ENCODE data around the gene TARDBP.
"Not testable (repeated sequence)": the region's sequence is repeated elsewhere in the genome, so short reads cannot be mapped to it uniquely, and the experiment has no call there.

TARDBP gene

DNA sequence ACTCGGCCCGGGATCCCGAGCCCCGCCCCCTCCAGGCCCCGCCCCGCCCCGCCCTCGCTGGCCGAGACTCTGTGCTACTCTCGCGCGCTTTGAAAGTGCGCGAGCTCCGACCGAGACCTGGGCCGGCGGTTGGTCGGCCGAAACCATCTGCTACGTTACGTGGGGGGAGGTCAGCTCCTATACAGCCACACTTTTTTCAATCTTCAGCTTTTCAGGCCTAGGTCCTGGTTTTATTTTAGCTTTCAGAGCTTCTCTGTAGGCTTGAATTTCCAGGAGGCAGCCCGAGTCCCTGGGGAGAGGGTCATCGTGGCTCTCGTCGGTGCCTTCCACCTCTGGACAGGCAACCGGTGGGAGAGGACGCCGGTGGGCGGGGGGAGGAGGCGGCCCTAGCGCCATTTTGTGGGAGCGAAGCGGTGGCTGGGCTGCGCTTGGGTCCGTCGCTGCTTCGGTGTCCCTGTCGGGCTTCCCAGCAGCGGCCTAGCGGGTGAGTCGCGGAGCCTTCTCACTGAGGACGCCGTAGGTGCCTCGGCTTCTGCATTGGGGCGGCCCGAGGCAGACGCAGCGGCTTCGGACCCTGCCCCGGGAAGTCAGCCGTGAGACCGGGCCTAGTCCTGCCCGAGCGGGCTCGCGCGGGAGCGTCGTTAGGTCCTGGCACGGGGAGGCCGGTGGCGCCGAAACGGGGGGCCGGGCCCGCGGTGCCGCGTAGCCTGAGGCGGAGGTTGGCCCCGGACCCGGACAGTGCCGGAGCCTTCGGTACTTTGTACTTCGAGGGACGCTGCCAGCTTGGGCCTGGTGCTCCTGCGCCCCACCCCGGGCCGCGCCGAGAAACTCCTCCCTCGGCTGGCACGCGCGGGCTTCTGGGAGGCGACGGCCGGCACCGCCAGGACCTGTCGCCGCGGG lies at the start of gene TARDBP:
Gene TARDBP, plus strand, starts transcription at position 395 of the 900 bp plus-strand sequence. CDS start 1,074 bp downstream, outside the sequence.
- in situ Hi-C loops (cut with HindIII; ENCODE audit: low sequenced_read_pairs): no loop called here

DNA sequence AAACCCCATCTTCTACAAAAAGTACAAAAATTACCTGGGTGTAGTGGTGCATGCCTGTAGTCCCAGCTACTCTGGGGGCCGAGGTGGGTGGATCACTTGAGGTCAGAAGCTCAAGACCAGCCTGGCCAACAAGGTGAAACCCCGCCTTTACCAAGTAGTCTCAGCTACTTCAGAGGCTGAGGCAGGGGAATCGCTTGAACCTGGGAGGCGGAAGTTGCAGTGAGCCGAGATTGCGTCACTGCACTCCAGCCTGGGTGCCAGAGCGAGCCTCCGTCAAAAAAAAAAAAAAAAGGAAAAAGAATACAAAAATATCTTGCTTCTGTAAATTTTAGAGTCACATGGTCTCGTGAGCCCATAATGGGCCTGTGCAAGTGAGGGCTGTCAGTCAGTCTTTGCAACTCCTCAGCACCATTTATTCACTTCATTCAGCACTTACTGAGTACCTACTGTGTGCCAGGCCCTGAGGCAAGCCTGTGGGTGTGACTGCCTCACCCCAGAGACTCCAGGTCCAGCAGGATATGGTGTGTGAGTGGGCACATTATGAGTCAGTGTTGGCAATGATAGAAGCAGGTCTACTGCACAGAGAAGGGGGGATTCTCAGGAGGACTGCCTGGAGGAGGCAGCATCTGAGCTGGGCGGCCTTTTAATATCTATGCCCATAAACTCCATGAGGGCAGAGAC lies 46.8 kb upstream of the TARDBP start:
- in situ Hi-C loops (cut with HindIII; ENCODE audit: low sequenced_read_pairs): no loop called here

DNA sequence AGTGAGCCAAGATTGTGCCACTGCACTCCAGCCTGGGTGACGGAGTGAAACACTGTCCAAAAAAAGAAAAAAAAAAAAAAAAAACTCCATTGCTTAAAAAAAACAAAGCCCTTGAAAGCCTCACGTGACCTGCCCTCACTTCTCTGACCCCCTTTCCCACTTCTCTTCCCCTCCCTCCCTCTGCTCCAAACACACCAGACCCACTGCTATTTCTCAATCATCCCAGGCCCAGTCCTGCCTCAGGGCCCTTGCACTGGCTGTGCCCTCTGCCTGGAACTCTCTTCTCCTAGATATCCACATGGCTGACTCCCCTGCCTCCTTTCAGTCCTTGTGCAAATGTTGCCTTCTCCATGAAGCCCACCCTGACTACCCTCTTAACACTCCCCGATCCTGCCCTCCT lies 45.4 kb upstream of the TARDBP start:
- in situ Hi-C loops (cut with HindIII; ENCODE audit: low sequenced_read_pairs): no loop called here

DNA sequence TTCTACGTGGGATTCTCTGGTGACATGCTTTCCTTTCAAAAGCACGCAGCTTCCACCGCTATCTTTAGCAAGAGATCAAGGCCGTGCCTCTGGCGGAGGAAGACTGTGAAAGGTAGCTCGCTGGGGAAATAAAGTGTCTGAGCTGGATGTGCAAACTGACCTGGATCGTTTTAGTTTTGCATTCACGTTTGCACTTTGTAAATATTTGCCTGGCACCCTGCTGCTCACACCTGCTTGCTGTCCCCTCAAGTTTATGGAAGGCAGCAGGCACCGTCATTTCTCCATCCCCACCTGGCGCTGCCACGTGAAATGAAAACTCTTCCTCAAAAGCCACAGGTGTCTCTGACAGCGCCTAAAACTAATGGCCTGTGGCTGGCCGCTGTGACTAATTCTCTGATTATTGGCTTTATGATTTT lies 44.0 kb upstream of the TARDBP start:
- in situ Hi-C loops (cut with HindIII; ENCODE audit: low sequenced_read_pairs): no loop called here

DNA sequence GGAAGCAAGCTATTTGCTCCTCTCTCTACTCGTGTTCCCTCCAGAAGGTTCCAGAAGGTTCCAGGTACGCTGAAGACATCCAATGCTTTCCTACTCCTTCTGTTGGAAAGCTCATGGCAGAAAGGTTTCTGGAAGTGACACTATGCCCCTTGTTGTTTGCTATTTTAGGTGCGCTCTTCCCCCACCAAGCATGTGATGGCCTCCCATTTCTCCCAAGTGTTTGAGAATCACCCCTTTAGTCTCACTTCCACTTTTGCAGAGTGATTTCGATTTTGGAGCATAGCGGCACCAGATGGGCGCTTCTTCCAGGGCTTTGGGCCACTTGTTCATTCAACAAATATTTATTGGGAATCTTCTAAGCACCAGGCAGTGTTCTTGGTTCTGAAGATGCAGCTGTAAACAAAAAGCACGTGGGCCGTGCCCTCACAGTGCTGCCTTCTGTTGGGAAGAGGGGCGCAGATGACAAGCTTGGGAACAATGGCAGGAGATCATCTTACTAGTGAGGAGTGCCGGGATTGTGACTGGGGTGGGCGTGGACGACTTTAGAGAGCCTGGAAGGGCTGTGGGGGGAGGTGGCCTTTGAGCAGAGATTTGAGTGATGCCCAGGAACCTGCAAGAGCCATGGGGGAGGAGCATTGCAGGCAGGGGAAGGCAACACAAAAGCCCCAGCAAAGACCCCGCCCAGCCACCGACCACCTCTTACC lies 43.0 kb upstream of the TARDBP start:
- in situ Hi-C loops (cut with HindIII; ENCODE audit: low sequenced_read_pairs): no loop called here

DNA sequence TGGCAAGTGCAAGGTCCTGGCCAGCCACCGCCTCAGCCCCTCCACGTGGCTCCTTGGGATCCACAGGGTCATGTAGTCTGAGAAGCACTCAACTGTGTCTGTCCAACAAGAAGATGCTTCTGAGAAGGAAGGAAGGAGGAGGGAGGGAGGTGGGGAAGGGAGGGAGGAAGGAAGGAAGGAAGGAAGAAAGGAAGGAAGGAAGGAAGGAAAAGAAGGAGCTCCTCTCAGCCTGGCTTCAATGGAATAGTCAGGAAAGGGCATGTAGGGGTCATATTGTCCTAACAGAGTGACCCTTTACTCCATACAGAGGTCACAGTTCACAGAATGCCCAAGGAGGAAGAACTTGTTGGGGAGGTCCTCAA lies 42.5 kb upstream of the TARDBP start:
- in situ Hi-C loops (cut with HindIII; ENCODE audit: low sequenced_read_pairs): no loop called here

DNA sequence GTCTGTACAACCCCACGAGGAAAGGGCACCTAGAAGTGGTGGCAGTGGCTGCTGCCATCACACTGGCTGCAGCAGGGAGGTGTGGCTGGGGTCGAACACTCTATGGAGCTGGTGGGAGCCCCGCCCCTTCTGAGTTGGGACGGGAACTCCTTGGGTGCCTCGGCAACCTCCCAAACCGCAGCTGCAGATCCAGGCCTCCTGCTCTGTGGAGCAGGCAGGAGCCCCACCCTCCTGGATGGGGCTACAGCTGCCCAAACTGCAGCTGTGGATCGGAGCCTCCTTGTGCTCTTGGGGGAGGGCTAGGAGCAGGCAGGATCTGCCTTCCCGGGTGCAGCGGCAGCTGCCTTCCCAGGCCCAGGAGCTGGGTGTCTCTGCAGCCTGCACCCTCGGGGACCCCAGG lies 38.9 kb upstream of the TARDBP start:
- in situ Hi-C loops (cut with HindIII; ENCODE audit: low sequenced_read_pairs): no loop called here

DNA sequence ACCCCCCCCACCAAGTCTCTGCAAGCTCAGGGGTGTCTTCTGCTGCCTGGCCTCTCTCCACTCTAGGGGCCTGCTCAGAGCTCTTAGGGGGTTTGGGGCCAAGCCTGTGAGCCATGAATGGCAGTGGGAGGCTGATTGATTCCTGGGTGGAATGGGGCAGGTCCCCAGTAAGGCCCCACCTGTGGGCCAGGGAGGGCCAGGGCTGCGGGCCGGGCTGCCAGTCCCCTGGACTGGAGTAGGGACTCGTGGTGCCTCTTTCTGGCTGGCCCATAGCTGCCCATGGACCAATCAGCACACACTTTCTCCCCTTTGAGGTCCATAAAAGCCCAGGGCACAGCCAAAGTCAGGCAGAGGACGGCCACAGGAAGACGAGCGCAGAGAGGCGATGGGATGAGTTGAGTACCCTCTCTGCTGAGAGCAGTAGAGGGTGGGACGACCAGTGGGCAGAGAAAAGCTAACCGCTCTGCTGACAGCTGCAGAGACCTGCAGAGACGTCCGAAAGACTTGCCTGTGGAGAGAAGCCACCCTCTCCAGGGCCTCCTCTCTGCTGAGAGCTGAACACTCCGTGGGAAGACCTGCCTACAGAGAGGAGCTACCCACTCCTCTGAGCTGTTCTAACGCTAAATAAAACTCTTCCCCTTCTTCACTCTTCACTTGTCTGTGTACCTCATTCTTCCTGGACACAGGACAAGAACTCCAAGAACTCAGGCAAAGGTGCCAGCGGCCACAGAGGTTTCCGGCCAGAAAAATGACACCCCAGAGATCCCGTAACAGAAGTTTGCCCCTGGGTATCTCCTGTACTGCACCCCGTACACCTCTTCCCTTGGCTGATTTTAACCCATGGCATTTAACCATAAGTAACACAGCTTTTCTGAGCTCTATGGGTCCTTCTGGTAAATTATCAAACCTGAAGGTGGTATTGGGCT lies 38.2 kb upstream of the TARDBP start:
- in situ Hi-C loops (cut with HindIII; ENCODE audit: low sequenced_read_pairs): no loop called here

DNA sequence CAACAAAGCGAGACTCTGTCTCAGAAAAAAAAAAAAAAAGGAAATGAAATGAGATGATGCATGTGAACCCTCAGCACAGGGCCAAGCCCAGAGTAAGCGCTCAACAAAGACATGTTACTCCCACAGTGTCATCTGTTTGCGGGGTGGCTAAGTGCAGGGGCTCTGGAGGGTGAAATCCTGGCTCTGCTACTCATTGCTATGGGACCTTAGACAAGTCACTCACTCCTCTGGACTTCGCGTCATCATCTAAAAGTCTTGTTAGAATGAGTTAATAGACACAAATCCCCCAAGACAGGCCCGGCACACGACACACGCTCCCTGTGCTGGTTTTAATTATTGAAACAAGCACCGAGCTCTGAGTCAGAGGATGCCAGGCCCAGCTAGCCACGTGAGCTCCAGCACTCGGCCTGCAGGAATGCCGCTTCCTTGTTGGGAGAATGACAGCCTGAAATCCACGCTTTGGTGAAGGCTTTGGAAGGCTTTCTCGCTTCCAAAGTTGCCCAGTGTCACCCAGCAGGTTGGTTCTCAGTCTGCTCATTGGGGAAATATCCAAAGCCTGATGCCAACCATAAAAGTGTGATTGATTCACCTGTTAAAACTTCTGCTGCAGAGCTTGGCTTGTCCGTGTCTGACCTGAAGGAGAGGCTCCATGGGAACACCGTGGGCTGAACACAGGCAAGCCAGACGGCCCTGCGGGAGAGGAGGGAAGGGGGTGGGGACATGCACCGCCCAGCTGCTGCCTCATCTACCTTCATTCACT lies 36.7 kb upstream of the TARDBP start:
- in situ Hi-C loops (cut with HindIII; ENCODE audit: low sequenced_read_pairs): no loop called here

DNA sequence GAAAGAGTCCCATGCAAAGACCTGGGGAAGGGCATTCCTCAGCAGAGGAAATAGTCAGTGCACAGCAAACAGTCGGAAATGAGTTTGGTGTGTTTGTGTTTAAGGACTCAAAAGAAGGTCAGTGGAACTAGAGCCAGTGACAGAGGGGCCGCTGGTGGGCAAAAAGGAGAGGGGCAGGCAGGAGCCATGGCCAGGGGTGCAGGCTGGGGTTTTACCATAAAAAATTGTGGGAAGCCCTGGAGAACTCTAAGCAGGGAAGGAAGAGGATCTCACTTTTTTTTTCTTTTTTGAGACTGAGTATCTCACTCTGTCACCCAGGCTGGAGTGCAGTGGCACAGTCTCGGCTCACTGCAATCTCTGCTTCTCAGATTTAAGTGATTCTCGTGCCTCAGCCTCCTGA lies 33.7 kb upstream of the TARDBP start:
- in situ Hi-C loops (cut with HindIII; ENCODE audit: low sequenced_read_pairs): no loop called here

DNA sequence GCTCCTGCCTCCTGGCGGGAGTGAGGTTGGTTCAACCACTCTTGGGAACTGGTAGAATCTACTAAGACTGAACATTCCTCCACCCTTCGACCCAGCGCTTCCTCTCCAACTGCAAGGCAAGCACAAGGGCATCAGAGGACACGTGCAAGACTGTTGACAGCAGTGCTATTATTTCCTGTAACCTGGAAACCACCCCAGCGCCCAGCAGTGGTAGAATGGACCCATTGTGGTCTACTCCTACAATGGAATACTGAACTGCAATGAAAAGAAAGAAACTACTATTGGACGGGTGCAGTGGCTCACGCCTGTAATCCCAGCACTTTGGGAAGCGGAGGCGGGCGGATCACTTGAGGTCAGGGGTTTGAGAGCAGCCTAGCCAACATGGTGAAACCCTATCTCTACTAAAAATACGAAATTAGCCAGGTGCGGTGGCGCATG lies 33.0 kb upstream of the TARDBP start:
- in situ Hi-C loops (cut with HindIII; ENCODE audit: low sequenced_read_pairs): no loop called here

DNA sequence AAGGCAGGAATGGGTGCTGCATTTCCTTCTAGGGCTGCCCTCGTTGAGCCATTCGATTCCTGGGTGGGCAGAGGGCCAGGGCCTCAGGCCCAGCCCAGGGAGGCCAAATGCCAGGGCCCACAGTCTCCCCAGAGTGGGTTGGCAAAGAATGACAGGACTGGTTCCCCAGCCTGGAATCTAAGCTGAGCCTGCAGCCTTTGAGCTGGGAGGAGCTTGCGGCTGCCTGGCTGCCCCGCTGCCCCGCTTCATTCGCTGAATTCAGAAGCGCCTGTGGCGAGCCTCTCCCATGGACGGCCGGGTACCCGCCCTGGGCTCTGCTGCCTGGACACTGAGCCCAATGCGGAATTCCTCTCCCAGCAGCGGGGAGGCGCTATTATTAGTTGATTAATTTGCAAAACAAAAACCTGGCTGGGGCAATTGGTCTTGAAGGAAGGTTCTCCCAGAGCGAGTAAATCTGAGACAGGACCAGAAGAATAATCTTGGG lies 32.3 kb upstream of the TARDBP start:
- in situ Hi-C loops (cut with HindIII; ENCODE audit: low sequenced_read_pairs): no loop called here

DNA sequence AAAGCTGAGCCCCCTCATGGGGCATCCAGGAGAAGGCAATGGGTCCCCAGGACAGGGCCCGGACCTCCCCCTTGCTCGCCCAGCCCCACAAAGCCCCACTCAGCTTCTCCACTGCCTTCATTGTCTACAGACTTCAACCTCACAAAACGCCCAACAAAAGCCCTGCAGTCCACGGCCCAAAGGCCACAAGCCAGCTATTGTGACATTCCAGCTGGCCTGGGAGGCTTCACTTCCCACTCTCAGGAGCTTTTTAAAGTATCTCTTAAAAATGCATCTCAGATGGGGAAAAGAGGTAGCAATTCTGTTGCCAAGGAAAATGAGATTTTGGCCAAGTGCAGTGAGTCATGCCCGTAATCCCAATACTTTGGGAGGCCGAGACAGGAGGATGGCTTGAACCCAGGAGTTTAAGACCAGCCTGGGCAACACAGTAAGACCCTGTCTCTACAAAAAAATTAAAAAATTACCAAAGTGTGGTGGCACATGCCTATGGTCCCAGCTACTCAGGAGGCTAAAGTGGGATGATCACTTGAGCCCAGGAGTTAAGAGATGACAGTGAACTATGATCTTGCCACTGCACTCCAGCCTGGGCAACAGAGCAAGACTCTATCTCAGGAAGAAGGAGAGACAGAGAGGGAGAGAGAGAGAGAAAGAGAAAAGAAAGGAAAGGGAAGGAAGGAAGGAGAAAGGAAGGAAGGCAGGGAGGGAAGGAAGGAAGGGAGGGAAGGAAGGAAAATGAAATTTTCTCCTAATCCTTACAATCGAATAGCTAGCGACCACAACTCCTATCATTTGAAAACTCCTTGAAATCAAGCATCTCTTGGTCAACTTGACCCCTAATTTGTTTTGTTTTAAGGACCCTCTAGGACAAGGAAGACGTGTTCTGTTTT lies 31.4 kb upstream of the TARDBP start:
- in situ Hi-C loops (cut with HindIII; ENCODE audit: low sequenced_read_pairs): no loop called here

DNA sequence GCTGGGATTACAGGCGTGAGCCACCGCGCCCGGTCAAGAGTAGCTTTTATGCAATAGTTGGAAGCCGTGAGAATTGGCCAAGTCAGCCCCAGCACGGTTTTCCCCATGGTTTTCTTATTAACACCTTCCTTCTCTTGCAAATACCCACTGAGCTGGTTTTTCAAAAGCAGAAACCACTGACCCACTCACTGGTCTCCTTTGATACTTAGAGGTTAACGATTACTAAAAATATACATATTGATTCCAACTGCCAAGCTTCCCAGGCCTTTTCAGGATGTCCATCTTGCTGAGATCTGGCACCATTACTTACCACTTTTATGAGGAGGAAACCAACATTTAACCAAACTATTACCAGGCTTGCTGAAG lies 25.9 kb upstream of the TARDBP start:
- in situ Hi-C loops (cut with HindIII; ENCODE audit: low sequenced_read_pairs): no loop called here

DNA sequence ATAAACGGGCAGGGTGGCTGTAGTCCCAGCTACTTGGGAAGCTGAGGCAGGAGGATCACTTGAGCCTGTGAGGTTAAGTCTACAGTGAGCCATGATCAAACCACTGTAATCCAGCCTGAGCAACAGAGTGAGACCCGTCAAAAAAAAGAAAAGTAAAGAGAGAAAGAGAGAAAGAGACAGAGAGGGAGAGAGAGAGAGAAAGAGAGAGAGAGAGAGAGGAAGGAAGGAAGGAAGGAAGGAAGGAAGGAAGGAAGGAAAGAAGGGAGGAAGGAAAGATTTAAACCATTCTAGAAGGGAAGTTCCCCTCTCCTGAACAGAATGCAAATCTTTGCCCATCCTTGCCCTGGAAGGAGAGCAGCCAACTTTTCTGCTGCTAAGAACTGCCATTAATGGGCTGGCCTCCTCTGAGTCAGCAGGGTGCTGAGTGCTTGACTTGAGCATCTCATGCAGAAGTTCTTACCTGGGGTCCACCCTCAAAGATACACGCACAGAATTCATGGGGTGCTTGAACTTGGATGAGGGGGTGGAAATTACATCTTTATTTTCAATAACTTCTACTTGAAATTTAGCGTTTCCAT lies 24.5 kb upstream of the TARDBP start:
- in situ Hi-C loops (cut with HindIII; ENCODE audit: low sequenced_read_pairs): no loop called here

DNA sequence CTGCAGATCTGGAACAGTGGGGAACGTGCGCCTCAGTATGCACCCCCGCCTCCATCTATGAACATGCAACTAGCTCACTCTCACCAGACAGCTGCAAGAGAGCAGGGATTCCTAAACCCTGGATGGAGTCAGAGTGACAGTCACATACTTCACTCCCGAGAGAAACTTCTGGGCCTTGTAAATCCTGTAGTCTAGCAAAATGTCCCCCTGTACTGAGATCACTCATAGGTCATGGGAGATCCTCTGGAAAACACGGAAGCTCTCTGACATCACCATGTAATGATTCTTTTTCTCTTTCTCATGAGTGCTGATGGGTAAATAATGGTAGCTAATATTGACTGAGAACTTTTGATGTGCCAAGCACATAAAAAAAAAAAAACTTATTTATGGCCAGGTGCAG lies 23.4 kb upstream of the TARDBP start:
- in situ Hi-C loops (cut with HindIII; ENCODE audit: low sequenced_read_pairs): no loop called here

DNA sequence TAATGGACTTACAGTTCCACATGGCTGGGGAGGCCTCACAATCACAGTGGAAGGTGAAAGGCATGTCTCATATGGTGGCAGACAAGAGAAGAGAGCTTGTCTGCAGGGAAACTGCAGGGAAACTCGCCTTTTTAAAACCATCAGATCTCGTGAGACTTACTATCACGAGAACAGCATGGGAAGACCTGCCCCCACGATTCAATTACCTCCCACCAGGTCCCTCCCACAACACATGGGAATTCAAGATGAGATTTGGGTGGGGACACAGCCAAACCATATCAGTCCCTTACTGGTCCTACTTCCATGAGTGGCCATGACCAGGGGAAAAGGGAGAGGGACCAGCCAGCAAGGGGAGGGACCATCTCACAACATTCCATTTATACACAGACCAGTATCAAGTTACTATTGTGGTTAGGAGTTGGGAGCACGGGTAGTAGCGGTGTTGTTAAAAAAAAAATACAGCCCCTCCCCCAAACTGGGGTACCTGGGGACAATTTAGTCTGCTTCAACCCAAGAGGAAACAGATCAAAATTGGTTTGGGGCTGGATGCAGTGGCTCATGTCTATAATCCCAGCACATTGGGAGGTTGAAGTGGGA lies 22.4 kb upstream of the TARDBP start:
- in situ Hi-C loops (cut with HindIII; ENCODE audit: low sequenced_read_pairs): not testable (repeated sequence)

DNA sequence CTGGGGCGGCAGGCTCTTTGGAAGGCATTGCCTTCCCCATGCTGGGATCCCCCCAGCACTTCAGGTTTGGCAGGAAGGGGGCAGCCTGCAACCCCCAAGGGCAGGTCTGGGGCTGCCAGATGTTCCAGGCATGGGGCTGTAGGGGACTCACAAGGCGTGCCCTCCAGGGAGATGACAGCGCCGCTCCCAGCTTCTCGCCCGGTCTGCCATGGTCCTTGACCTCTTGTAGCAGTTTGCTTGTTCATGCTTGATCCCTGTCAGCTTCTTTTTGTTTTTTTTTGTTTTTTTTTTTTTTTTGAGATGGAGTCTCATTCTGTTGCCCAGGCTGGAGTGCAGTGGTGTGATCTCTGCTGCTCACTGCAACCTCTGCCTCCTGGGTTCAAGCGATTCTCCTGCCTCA lies 21.6 kb upstream of the TARDBP start:
- in situ Hi-C loops (cut with HindIII; ENCODE audit: low sequenced_read_pairs): no loop called here

All from DLD1 (cell line).